Measurements from ENCODE around the gene DNAJC10.

The DNAJC10 gene

GRCh38 chr2:182831921-182832320, 115.9 kb downstream of the DNAJC10 start:
- no peak for DNase-seq (ENCODE audit: low read depth in 1 of 2, low spot score in 1 of 2)

- no peak for DNase-seq (ENCODE audit: low read depth in 1 of 2, low spot score in 1 of 2)
These were observed 117.2 kb downstream of the DNAJC10 start for GRCh38 chr2:182833084-182833854.

DNA sequence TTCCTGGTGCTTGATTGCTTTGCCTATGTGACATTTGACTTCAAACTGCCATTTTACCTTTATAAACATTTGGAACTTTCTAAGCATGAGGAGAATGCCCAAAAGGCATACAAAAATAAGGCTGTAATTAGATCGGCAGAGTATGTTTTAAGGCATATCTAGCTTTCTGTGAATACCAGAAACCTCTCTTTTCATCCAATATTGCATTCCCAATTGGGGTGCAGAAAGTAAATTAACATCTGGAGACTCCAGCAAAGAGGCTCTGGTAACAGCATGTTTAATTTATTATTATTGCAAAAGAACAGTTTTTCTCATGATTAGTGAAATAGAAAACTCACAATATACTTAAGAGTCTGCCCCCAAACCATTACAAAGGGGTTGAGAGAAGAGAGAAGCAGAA, 118.2 kb downstream of the DNAJC10 start:
- no peak for DNase-seq (ENCODE audit: low read depth in 1 of 2, low spot score in 1 of 2)

DNA sequence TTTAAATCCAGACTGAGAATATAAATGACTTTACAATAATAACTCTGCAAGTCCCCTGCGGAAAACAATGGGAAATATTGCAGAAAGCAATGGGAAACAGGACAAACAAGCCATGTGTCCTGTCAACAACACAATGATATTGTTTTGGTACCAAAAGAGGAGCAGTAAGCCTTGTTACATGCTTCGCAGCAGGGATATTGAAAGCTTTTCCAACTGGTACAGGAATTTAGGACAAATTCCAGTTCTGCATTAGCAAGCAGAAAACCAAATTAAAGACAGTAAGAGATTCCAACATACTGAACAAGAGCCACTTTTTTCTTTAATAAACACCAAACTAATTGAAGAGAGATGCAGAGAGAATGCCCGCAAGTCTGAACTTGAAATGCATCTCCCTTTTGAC, 120.4 kb downstream of the DNAJC10 start:
- DNase-seq (ENCODE audit: low read depth in 1 of 2, low spot score in 1 of 2) = no peak
